Epithelial cell of proximal tubule (primary cell): ENCODE data around the gene TBC1D8. TPM values are rescaled to one million over a fixed set of nuclear protein-coding genes. Genes with fewer than 3 reads are reported as not detected.

Source experiments
- DNase-seq: peaks from one replicate; pipeline ENCODE4 v3.0.0-alpha.2; 2011; ENCODE audit warnings: low read depth
- H3K4me3 ChIP-seq: 2 replicates; pipeline ENCODE4 v1.5.1; 2011; ENCODE audit warnings: low read depth, mild to moderate bottlenecking, low read length
- CTCF ChIP-seq: conservative IDR thresholded peaks from 2 replicates; pipeline ENCODE4 v1.5.1; 2012; ENCODE audit warnings: low read depth, mild to moderate bottlenecking, low read length
- total RNA-seq: library from RNA; depleted of rRNA; stranded (reverse); fragments of >200 nt; gene quantifications from 2 replicates; pipeline ENCODE4 v1.2.3, GENCODE V29; 2015

The TBC1D8 gene
- total RNA-seq, 1 donor from 2014 or later: 20.5 TPM

- H3K4me3 ChIP-seq: no peak overlapping the region
- DNase-seq: no peak
- no peak for TF ChIP-seq CTCF
These were observed 70.7 kb downstream of the TBC1D8 start for GRCh38 chr2:101080211-101081068.

DNA sequence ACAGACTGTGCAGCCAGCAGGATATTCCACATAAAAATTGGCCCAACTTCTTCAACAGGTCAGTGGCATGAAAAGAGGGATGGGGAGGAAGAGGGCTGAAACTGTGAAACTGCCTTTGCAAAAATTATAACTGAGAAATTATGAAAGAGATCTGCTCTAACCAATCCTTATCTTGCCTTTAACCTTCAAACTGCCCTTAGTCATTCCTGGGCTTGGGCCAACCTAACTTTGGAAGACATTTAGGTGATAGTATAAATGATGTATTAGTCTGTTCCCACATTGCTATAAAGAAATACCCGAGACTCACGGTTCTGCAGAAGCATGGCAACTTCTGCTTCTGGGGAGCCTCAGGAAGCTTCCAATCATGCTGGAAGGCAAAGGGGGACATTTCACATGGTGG is 74.6 kb downstream of the TBC1D8 start:
- TF ChIP-seq CTCF: no peak
- H3K4me3 ChIP-seq: no peak overlapping the region
- DNase-seq: no peak

- H3K4me3 ChIP-seq: no peak overlapping the region
- TF ChIP-seq CTCF: no peak
- peak; percentile 77 for DNase-seq
These were observed 86.2 kb downstream of the TBC1D8 start for GRCh38 chr2:101064868-101065549.

- no peak for TF ChIP-seq CTCF
- DNase-seq: no peak
- no peak overlapping the region for H3K4me3 ChIP-seq
These were observed 86.7 kb downstream of the TBC1D8 start for GRCh38 chr2:101064505-101064867.

DNA sequence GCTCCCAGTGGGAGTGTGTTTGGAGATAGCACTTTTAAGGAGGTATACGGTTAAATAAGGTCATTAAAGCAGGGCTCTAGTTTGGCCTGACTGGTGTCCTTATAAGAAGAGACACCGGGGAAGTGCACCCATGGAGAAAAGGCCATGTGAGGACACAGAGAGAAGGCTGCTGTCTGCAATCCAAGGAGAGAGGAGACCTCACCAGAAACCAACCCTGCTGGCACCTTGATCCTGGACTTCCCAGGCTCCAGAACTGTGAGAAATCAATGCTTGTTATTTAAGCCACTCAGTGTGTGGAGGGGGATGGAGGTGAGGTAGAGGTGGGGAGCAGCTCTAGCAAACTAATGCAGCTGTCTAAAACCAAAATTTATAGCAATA is 87.1 kb downstream of the TBC1D8 start:
- H3K4me3 ChIP-seq: no peak overlapping the region
- DNase-seq: no peak
- no peak for TF ChIP-seq CTCF

DNA sequence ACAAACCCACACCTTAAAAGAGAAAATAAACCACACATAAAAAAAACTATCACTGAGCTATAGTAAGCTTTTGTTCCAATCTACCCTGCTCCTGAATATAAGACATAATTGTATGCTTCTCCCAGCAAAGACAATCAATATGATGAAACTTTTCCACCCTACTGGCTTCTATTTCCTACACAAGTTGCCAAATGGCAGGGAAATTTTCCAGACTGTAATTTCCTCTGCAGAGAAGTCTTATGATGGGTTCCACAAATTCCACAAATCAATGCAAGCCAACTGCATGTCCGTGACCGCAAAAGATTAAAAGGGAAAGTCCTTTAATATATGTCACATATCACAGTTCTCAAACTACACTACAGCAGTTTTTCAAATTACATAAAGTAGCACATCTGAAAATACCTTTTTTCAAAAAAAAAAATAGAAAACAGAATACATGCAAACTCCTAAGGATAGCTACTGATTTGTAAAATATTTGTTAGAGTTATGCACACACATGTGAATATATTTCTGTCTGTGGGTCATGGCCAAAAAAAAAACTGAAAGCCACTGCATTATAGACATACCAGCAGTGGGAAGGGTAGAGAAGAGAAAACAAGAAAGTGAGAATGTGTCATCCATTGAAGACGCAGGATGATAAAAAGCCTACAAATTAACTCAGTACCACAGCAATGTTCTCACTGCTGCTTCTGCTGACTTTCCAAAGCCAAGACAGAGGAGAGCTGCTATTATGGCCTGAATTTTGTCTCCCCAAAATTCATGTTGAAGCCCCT is 87.6 kb downstream of the TBC1D8 start:
- peak; percentile 55 for DNase-seq
- no peak for TF ChIP-seq CTCF
- H3K4me3 ChIP-seq: no peak overlapping the region
